ENCODE data around the gene WDR20. TPM values are rescaled to one million over a fixed set of nuclear protein-coding genes. Genes with fewer than 3 reads are reported as not detected.

The WDR20 gene
- total and polyA plus RNA-seq, 2 donors (not counting 3 experiments of a cell fraction or from before 2014, with no cell fraction given) = 12.2 to 22.4 TPM

DNA sequence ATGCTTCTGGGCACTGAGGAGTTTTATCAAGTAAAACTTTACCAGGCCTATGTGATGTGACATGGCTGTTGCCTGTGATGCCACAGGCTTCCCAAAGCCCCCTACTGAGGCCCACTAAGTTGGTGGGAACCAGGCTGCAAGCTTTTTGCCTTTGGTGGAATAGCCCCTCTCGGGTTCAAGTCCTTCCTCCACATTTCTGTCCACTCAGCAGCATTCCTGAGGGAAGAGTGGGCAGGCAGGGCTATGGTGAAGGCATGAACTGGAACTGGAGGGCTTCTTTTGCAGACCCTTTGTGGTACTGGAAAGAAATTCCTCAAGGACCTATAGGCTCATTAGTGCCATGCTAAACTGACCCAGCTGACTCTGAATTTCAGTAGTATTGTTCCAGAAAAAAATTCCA lies 48.5 kb downstream of the WDR20 start:
- ChIA-PET CTCF (interaction anchor here (1.0 to 1.5 kb wide), 4 partner anchors 10 to 49 kb away, joined by 3 read pairs; no protein-coding TSS in a partner anchor), POLR2A (no interaction called here)
- intact Hi-C loops (cut with micrococcal nuclease) = no loop called here
- Histone ChIP-seq H3K4me2 (ENCODE audit: insufficient read depth, low read length) (no peak overlapping the region), H3K9me1 (replicated peaks; ENCODE audit: control insufficient read depth, extremely low read depth, insufficient read depth, low read length) (no peaks in the 10 kb centered on the region), H4K20me1 (replicated peaks; ENCODE audit: control insufficient read depth, extremely low read depth, insufficient read depth, low read length) (no peaks in the 10 kb centered on the region), H2AFZ (ENCODE audit: low read depth, low read length) (no peak overlapping the region), H3K4me3 (replicated peaks in 1 of 3; ENCODE audit: insufficient read depth in 1 of 3, low read depth in 1 of 3, low read length in 3 of 3) (no peak overlapping the region), H3K27me3 (ENCODE audit: control insufficient read depth in 2 of 2, insufficient read depth in 2 of 2, low read length in 2 of 2) (no peaks in the 10 kb centered on the region), H3K27ac (ENCODE audit: insufficient read depth, low read depth, low read length) (no peak overlapping the region), H3K4me1 (ENCODE audit: control insufficient read depth, extremely low read depth, insufficient read depth, low read length) (no peaks in the 10 kb centered on the region), H3K36me3 (ENCODE audit: control insufficient read depth in 2 of 2, extremely low read depth in 1 of 2, insufficient read depth in 2 of 2, low read length in 2 of 2) (no peaks in the 10 kb centered on the region), H3K79me2 (ENCODE audit: control insufficient read depth, insufficient read depth, low read length) (peaks cover 51% of the 10 kb centered on the region), H3K9ac (replicated peaks; ENCODE audit: extremely low read depth, insufficient read depth, low read length) (no peak overlapping the region), H3K9me3 (replicated peaks; ENCODE audit: control insufficient read depth, insufficient read depth, low read length) (no peaks in the 10 kb centered on the region)
- no TSS peak for BruUV-seq (replicated peaks)
- no peak for TF ChIP-seq GATA2 (IDR thresholded peaks at IDR 0.05; ENCODE audit: insufficient read depth, insufficient read length, low read depth, low read length)
- no peak for TF ChIP-seq JUN (IDR thresholded peaks at IDR 0.05; ENCODE audit: borderline replicate concordance, insufficient read depth, insufficient read length, low read depth)
- TF ChIP-seq MYC (IDR thresholded peaks at IDR 0.05; ENCODE audit: low read depth, low read length) = no peak
- dilution Hi-C loops (cut with MboI; ENCODE audit: extremely low pct_ligation_motif_present, low sequenced_read_pairs) = no loop called here
- FAIRE-seq (no peak), DNase-seq (ENCODE audit: low read depth, low spot score) (no peak)

DNA sequence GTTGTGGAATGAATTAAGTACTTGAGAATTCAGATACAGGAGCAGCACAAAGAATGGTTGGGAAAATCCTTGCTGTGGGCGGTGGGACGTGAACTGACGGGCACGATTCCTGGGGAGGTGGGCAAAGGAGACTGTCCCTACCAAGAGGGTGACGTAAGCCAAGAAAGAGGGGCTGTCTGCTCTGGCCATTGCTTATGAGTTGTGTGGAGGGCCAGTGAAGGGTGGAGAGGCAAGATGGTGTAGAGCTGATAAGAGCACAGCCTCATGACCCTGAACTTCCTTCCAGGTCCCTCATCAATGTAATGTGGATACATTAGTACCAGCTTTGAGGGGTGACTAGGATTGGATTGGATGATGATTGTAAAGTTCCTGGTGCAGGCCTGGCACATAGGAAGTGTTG lies 50.2 kb downstream of the WDR20 start:
- Histone ChIP-seq H3K27me3 (ENCODE audit: control insufficient read depth in 2 of 2, insufficient read depth in 2 of 2, low read length in 2 of 2) (no peaks in the 10 kb centered on the region), H3K4me1 (ENCODE audit: control insufficient read depth, extremely low read depth, insufficient read depth, low read length) (no peaks in the 10 kb centered on the region), H3K9me3 (replicated peaks; ENCODE audit: control insufficient read depth, insufficient read depth, low read length) (no peaks in the 10 kb centered on the region), H4K20me1 (replicated peaks; ENCODE audit: control insufficient read depth, extremely low read depth, insufficient read depth, low read length) (no peaks in the 10 kb centered on the region), H3K36me3 (ENCODE audit: control insufficient read depth in 2 of 2, extremely low read depth in 1 of 2, insufficient read depth in 2 of 2, low read length in 2 of 2) (no peaks in the 10 kb centered on the region), H3K79me2 (ENCODE audit: control insufficient read depth, insufficient read depth, low read length) (peaks cover 43% of the 10 kb centered on the region), H3K27ac (ENCODE audit: insufficient read depth, low read depth, low read length) (no peak overlapping the region), H2AFZ (ENCODE audit: low read depth, low read length) (no peak overlapping the region), H3K9me1 (replicated peaks; ENCODE audit: control insufficient read depth, extremely low read depth, insufficient read depth, low read length) (no peaks in the 10 kb centered on the region), H3K4me3 (replicated peaks in 1 of 3; ENCODE audit: insufficient read depth in 1 of 3, low read depth in 1 of 3, low read length in 3 of 3) (no peak overlapping the region), H3K9ac (replicated peaks; ENCODE audit: extremely low read depth, insufficient read depth, low read length) (no peak overlapping the region), H3K4me2 (ENCODE audit: insufficient read depth, low read length) (no peak overlapping the region)
- no peak for DNase-seq (ENCODE audit: low read depth, low spot score)
- dilution Hi-C loops (cut with MboI; ENCODE audit: extremely low pct_ligation_motif_present, low sequenced_read_pairs) (no loop called here), intact Hi-C loops (cut with micrococcal nuclease) (no loop called here)
- POLR2A ChIA-PET = no interaction called here
- TF ChIP-seq, protein P1, sequence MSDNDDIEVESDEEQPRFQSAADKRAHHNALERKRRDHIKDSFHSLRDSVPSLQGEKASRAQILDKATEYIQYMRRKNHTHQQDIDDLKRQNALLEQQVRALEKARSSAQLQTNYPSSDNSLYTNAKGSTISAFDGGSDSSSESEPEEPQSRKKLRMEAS (IDR thresholded peaks at IDR 0.05; ENCODE audit: insufficient read depth, insufficient read length) = no peak
- TF ChIP-seq MYC (IDR thresholded peaks at IDR 0.05; ENCODE audit: low read depth, low read length) (no peak), FOS (IDR thresholded peaks at IDR 0.05; ENCODE audit: borderline replicate concordance, insufficient read depth, low read length) (no peak), EZH2 (IDR thresholded peaks at IDR 0.05; ENCODE audit: borderline replicate concordance, low read depth, low read length, severe bottlenecking) (no peak)
- no TSS peak for BruUV-seq (replicated peaks)
- no peak for FAIRE-seq
- CTCF ChIA-PET = no interaction called here
